SU-DHL-6 (cell line): ENCODE results near the gene NMB.

Experiments
- H2AFZ ChIP-seq: fragments of 200-600 bp; sonication (generic); 2 replicates; pipeline ENCODE4 v1.6.1; 2014; ENCODE audit warnings: low read depth, mild to moderate bottlenecking, moderate library complexity, mixed read lengths, antibody characterized with exemption, low read length; ENCODE audit not compliant: severe bottlenecking
- H3F3A ChIP-seq: fragments of 200-600 bp; shearing (Covaris generic); 2 replicates; pipeline ENCODE4 v1.6.0; 2016; ENCODE audit warnings: antibody characterized with exemption, mild to moderate bottlenecking; ENCODE audit not compliant: insufficient read depth
- H3K27ac ChIP-seq: fragments of 200-600 bp; sonication (generic); 2 replicates; pipeline ENCODE4 v1.5.1; 2016; ENCODE audit warnings: low read depth, mild to moderate bottlenecking, low read length, moderate library complexity, mixed read lengths
- H3K27me3 ChIP-seq: fragments of 200-600 bp; sonication (generic), shearing (Covaris generic); 2 replicates; pipeline ENCODE4 v1.6.0; 2014; ENCODE audit warnings: mild to moderate bottlenecking, low read length
- H3K36me3 ChIP-seq: fragments of 200-600 bp; sonication (generic); 2 replicates; pipeline ENCODE4 v1.6.1; 2014; ENCODE audit warnings: mild to moderate bottlenecking, low read length, mixed read lengths
- H3K4me2 ChIP-seq: fragments of 300-600, 200-600 bp; shearing (Covaris generic), sonication (generic); 2 replicates; pipeline ENCODE4 v1.6.0; 2014; ENCODE audit warnings: low read length, low read depth, mild to moderate bottlenecking; ENCODE audit not compliant: poor library complexity, severe bottlenecking
- H3K4me3 ChIP-seq: fragments of 200-600 bp; sonication (generic); 2 replicates; pipeline ENCODE4 v1.5.1; 2014; ENCODE audit warnings: antibody characterized with exemption, low read length, mild to moderate bottlenecking, mixed read lengths; ENCODE audit not compliant: insufficient read depth, poor library complexity, severe bottlenecking
- H3K79me2 ChIP-seq: fragments of 200-600 bp; sonication (generic); 2 replicates; pipeline ENCODE4 v1.6.1; 2014; ENCODE audit warnings: mild to moderate bottlenecking, low read length, moderate library complexity; ENCODE audit not compliant: insufficient read depth
- H3K9ac ChIP-seq: fragments of 200-600 bp; sonication (generic); 2 replicates; pipeline ENCODE4 v1.7.0; 2014; ENCODE audit warnings: mild to moderate bottlenecking, low read length
- H3K9me2 ChIP-seq: fragments of 200-600 bp; sonication (generic); replicated peaks from 2 replicates; pipeline ENCODE4 v1.6.1; 2014; ENCODE audit warnings: low read length; ENCODE audit not compliant: insufficient read depth
- H3K9me3 ChIP-seq: fragments of 200-600 bp; sonication (generic); 2 replicates; pipeline ENCODE4 v1.6.1; 2014; ENCODE audit warnings: low read length, mixed read lengths; ENCODE audit not compliant: insufficient read depth
- H4K20me1 ChIP-seq: fragments of 200-600 bp; sonication (generic); 2 replicates; pipeline ENCODE4 v1.6.1; 2014; ENCODE audit warnings: low read depth, mild to moderate bottlenecking, antibody characterized with exemption, low read length, moderate library complexity, mixed read lengths
- CTCF ChIP-seq: fragments of 200-600 bp; sonication (generic); IDR thresholded peaks from one replicate; pipeline ENCODE4 v1.5.1; 2017; ENCODE audit warnings: antibody characterized with exemption, mild to moderate bottlenecking, low read length, moderate library complexity; ENCODE audit not compliant: insufficient read depth, poor library complexity, severe bottlenecking
- EZH2phosphoT487 ChIP-seq: fragments of 200-600 bp; sonication (generic), shearing (Covaris generic); conservative IDR thresholded peaks from 2 replicates; pipeline ENCODE4 v1.6.1; 2018; ENCODE audit warnings: mild to moderate bottlenecking, antibody characterized with exemption, low read length, moderate library complexity, mixed read lengths

Gene NMB

DNA sequence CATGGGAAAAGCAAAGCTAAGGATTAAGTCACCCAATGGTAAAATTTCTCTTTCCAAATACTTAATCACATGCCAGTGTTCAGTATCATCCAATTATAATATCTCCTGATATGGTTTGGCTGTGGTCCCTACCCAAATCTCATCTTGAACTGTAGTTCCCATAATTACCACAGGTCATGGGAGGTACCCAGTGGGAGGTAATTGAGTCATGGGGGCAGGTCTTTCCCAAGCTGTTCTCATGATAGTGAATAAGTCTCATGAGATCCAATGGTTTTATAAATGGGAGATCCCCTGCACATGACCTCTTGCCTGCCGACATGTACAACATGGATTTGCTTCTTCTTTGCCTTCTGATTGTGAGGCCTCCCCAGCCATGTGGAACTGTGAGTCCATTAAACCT is 26.1 kb upstream of the NMB start:
- TF ChIP-seq CTCF (no peak), EZH2phosphoT487 (no peak)
- Histone ChIP-seq H3K27me3 (no peaks in the 10 kb centered on the region), H4K20me1 (no peaks in the 10 kb centered on the region), H3K4me2 (no peak overlapping the region), H3K27ac (no peak overlapping the region), H3K9ac (no peak overlapping the region), H3K4me3 (no peak overlapping the region), H3K9me3 (no peaks in the 10 kb centered on the region), H3F3A (peaks cover 3% of the 10 kb centered on the region; the same call in 1 of the 2 replicates), H3K36me3 (peaks cover 11% of the 10 kb centered on the region; the same call in 1 of the 2 replicates), H3K9me2 (no peaks in the 10 kb centered on the region), H3K79me2 (peaks cover 3% of the 10 kb centered on the region; the same call in 1 of the 2 replicates), H2AFZ (no peak overlapping the region)

DNA sequence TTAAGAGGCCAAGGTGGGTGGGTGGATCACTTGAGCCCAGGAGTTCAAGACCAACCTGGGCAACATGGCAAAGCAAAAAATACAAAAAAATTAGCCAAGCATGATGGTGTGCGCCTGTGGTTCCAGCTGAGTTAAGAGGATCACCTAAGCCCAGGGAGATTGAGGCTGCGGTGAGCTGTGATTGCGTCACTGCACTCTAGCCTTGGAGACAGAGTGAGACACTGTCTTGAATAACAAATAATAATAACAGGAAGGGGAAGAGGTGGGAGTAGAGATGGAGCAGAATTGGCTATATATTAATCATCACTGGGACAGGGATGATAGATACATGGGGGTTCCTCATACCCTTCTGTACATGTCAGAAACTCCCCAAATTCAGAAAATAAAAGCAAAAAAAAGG is 23.8 kb upstream of the NMB start:
- Histone ChIP-seq H3K9me2 (no peaks in the 10 kb centered on the region), H3K9ac (no peak overlapping the region), H3F3A (no peaks in the 10 kb centered on the region), H4K20me1 (no peaks in the 10 kb centered on the region), H3K79me2 (peaks cover 3% of the 10 kb centered on the region; the same call in 1 of the 2 replicates), H3K4me2 (no peak overlapping the region), H2AFZ (no peak overlapping the region), H3K27ac (no peak overlapping the region), H3K9me3 (no peaks in the 10 kb centered on the region), H3K36me3 (peaks cover 9% of the 10 kb centered on the region; the same call in 1 of the 2 replicates), H3K4me3 (no peak overlapping the region), H3K27me3 (no peaks in the 10 kb centered on the region)
- no peak for TF ChIP-seq CTCF
- TF ChIP-seq EZH2phosphoT487 = no peak

DNA sequence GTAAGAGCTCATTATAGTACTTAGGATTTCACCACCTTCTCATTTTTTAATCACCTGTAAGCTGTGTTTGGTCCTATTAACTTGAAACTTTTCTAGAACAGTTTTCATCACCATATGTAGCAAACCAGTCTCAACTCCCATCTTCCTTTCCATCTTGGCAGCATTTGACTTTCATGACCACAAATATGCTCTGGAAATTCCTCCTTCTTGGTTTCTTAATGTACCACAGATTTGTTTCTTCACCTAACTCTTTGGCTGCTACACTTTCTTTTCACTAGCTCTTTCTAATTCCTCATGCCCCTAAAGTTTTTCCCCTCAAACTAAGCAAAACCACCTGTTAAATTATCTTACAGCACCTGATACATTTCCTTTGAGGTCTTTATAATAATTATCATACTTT is 13.2 kb upstream of the NMB start:
- no peaks in the 10 kb centered on the region for H4K20me1 ChIP-seq
- H3K4me2 ChIP-seq = no peak overlapping the region
- H3K79me2 ChIP-seq = no peaks in the 10 kb centered on the region
- H2AFZ ChIP-seq = no peak overlapping the region
- H3F3A ChIP-seq = no peaks in the 10 kb centered on the region
- peaks cover 15% of the 10 kb centered on the region; the same call in 1 of the 2 replicates for H3K36me3 ChIP-seq
- no peak overlapping the region for H3K4me3 ChIP-seq
- TF ChIP-seq CTCF = no peak
- TF ChIP-seq EZH2phosphoT487 = no peak
- H3K9me2 ChIP-seq = no peaks in the 10 kb centered on the region
- no peaks in the 10 kb centered on the region for H3K9me3 ChIP-seq
- no peaks in the 10 kb centered on the region for H3K27me3 ChIP-seq
- no peak overlapping the region for H3K9ac ChIP-seq
- no peak overlapping the region for H3K27ac ChIP-seq
